Measurements from ENCODE around the gene TPBG.

Gene TPBG

GRCh38 chr6:82363428-82364086, at the start of gene TPBG:
TSS of gene TPBG (plus strand) at chr6:82363817. CDS start at chr6:82364962, 1,145 bp downstream.
- peak within 1 kb of the TSS; percentile 74 for H3K4me3 ChIP-seq (ENCODE audit: control insufficient read depth, low read depth, low read length)
- DNase-seq (ENCODE audit: low read depth), result peak; percentile 60
- TF ChIP-seq CTCF (IDR thresholded peaks at IDR 0.05; ENCODE audit: control insufficient read depth, insufficient read depth, low read depth, low read length, missing control alignments), result peak; percentile 45

GRCh38 chr6:82322386-82322785, 41.2 kb upstream of the TPBG start:
- DNase-seq (ENCODE audit: low read depth), result no peak
- TF ChIP-seq CTCF (IDR thresholded peaks at IDR 0.05; ENCODE audit: control insufficient read depth, insufficient read depth, low read depth, low read length, missing control alignments), result no peak
- no peak overlapping the region for H3K4me3 ChIP-seq (ENCODE audit: control insufficient read depth, low read depth, low read length)

GRCh38 chr6:82329766-82330165, 33.9 kb upstream of the TPBG start:
- TF ChIP-seq CTCF (IDR thresholded peaks at IDR 0.05; ENCODE audit: control insufficient read depth, insufficient read depth, low read depth, low read length, missing control alignments), result no peak
- no peak for DNase-seq (ENCODE audit: low read depth)
- no peak overlapping the region for H3K4me3 ChIP-seq (ENCODE audit: control insufficient read depth, low read depth, low read length)

GRCh38 chr6:82330171-82330804, 33.3 kb upstream of the TPBG start:
- no peak for TF ChIP-seq CTCF (IDR thresholded peaks at IDR 0.05; ENCODE audit: control insufficient read depth, insufficient read depth, low read depth, low read length, missing control alignments)
- H3K4me3 ChIP-seq (ENCODE audit: control insufficient read depth, low read depth, low read length), result no peak overlapping the region
- no peak for DNase-seq (ENCODE audit: low read depth)

GRCh38 chr6:82331031-82331773, 32.4 kb upstream of the TPBG start:
- H3K4me3 ChIP-seq (ENCODE audit: control insufficient read depth, low read depth, low read length), result no peak overlapping the region
- DNase-seq (ENCODE audit: low read depth), result peak; percentile 74
- TF ChIP-seq CTCF (IDR thresholded peaks at IDR 0.05; ENCODE audit: control insufficient read depth, insufficient read depth, low read depth, low read length, missing control alignments), result peak; percentile 50

- no peak overlapping the region for H3K4me3 ChIP-seq (ENCODE audit: control insufficient read depth, low read depth, low read length)
- no peak for TF ChIP-seq CTCF (IDR thresholded peaks at IDR 0.05; ENCODE audit: control insufficient read depth, insufficient read depth, low read depth, low read length, missing control alignments)
- DNase-seq (ENCODE audit: low read depth), result no peak
Observed at GRCh38 chr6:82333781-82334180, 29.8 kb upstream of the TPBG start.
